ENCODE data around the gene FLNB. TPM values are rescaled to one million over a fixed set of nuclear protein-coding genes. Genes with fewer than 3 reads are reported as not detected.

Gene FLNB
- total RNA-seq, 1 experiment from 2014 or later: 315 TPM

- CTCF ChIA-PET: interaction anchor here (0.6 kb wide), 1 partner anchor 100 kb away, joined by 6 read pairs; no protein-coding TSS in a partner anchor
- Mint-ChIP-seq H3K4me1 (ENCODE audit: low read depth, unreplicated experiment) (peaks cover 19% of the 10 kb centered on the region), H3K27ac (ENCODE audit: unreplicated experiment) (peak overlapping the region; percentile 56), H3K27me3 (ENCODE audit: insufficient read depth, unreplicated experiment) (no peaks in the 10 kb centered on the region), H3K4me3 (ENCODE audit: unreplicated experiment) (no peak overlapping the region), H3K9me3 (ENCODE audit: unreplicated experiment) (no peaks in the 10 kb centered on the region), H3K36me3 (ENCODE audit: insufficient read depth, unreplicated experiment) (peaks cover 54% of the 10 kb centered on the region)
- no peak for DNase-seq
- H3K4me3 ChIP-seq (ENCODE audit: low read depth, low read length): no peak overlapping the region
- H3K36me3 ChIP-seq (ENCODE audit: control insufficient read depth, insufficient read depth, low read length): no peaks in the 10 kb centered on the region; the same call in 1 of the 2 replicates
- peaks cover 70% of the 10 kb centered on the region for H3K4me1 ChIP-seq
- POLR2A ChIA-PET: interaction anchor here (0.6 kb wide), 1 partner anchor 57 kb away, joined by 4 read pairs; no protein-coding TSS in a partner anchor
- no peaks in the 10 kb centered on the region for H3K9me3 ChIP-seq
- no peaks in the 10 kb centered on the region for H3K27me3 ChIP-seq (replicated peaks; ENCODE audit: control insufficient read depth, insufficient read depth, low read length)
- intact Hi-C loops (cut with micrococcal nuclease; ENCODE audit: unreplicated experiment): no loop called here
- BruUV-seq (replicated peaks): no TSS peak
- TF ChIP-seq CTCF (IDR thresholded peaks at IDR 0.05; ENCODE audit: insufficient read depth in 1 of 2, low read depth in 1 of 2, low read length in 1 of 2, severe bottlenecking in 1 of 2, unreplicated experiment in 1 of 2): no peak
Measured at GRCh38 chr3:58042947-58043707, 34.9 kb downstream of the FLNB start.

GRCh38 chr3:58043933-58044332 is 35.7 kb downstream of the FLNB start:
- peak overlapping the region; percentile 56 for H3K27ac Mint-ChIP-seq (ENCODE audit: unreplicated experiment)
- intact Hi-C loops (cut with micrococcal nuclease; ENCODE audit: unreplicated experiment): no loop called here
- peaks cover 78% of the 10 kb centered on the region for H3K4me1 ChIP-seq
- no peak overlapping the region for H3K4me3 ChIP-seq (ENCODE audit: low read depth, low read length)
- DNase-seq: no peak
- CTCF ChIA-PET: no interaction called here
- H3K36me3 Mint-ChIP-seq (ENCODE audit: insufficient read depth, unreplicated experiment): peaks cover 52% of the 10 kb centered on the region
- no peaks in the 10 kb centered on the region; the same call in 1 of the 2 replicates for H3K36me3 ChIP-seq (ENCODE audit: control insufficient read depth, insufficient read depth, low read length)
- POLR2A ChIA-PET: no interaction called here
- H3K27me3 Mint-ChIP-seq (ENCODE audit: insufficient read depth, unreplicated experiment): no peaks in the 10 kb centered on the region
- H3K4me3 Mint-ChIP-seq (ENCODE audit: unreplicated experiment): no peak overlapping the region
- no peaks in the 10 kb centered on the region for H3K9me3 Mint-ChIP-seq (ENCODE audit: unreplicated experiment)
- H3K4me1 Mint-ChIP-seq (ENCODE audit: low read depth, unreplicated experiment): peaks cover 24% of the 10 kb centered on the region
- H3K27me3 ChIP-seq (replicated peaks; ENCODE audit: control insufficient read depth, insufficient read depth, low read length): no peaks in the 10 kb centered on the region
- no peaks in the 10 kb centered on the region for H3K9me3 ChIP-seq
- no peak for TF ChIP-seq CTCF (IDR thresholded peaks at IDR 0.05; ENCODE audit: insufficient read depth in 1 of 2, low read depth in 1 of 2, low read length in 1 of 2, severe bottlenecking in 1 of 2, unreplicated experiment in 1 of 2)
- BruUV-seq (replicated peaks): no TSS peak

GRCh38 chr3:58044691-58045483 is 36.7 kb downstream of the FLNB start:
- Histone ChIP-seq H3K27me3 (replicated peaks; ENCODE audit: control insufficient read depth, insufficient read depth, low read length) (no peaks in the 10 kb centered on the region), H3K4me1 (peaks cover 76% of the 10 kb centered on the region), H3K36me3 (ENCODE audit: control insufficient read depth, insufficient read depth, low read length) (no peaks in the 10 kb centered on the region; the same call in 1 of the 2 replicates), H3K4me3 (ENCODE audit: low read depth, low read length) (no peak overlapping the region), H3K9me3 (no peaks in the 10 kb centered on the region)
- peaks cover 31% of the 10 kb centered on the region for H3K4me1 Mint-ChIP-seq (ENCODE audit: low read depth, unreplicated experiment)
- intact Hi-C loops (cut with micrococcal nuclease; ENCODE audit: unreplicated experiment): no loop called here
- no peak for DNase-seq
- no peaks in the 10 kb centered on the region for H3K27me3 Mint-ChIP-seq (ENCODE audit: insufficient read depth, unreplicated experiment)
- no TSS peak for BruUV-seq (replicated peaks)
- POLR2A ChIA-PET: no interaction called here
- CTCF ChIA-PET: no interaction called here
- peaks cover 52% of the 10 kb centered on the region for H3K36me3 Mint-ChIP-seq (ENCODE audit: insufficient read depth, unreplicated experiment)
- TF ChIP-seq CTCF (IDR thresholded peaks at IDR 0.05; ENCODE audit: insufficient read depth in 1 of 2, low read depth in 1 of 2, low read length in 1 of 2, severe bottlenecking in 1 of 2, unreplicated experiment in 1 of 2): no peak
- H3K9me3 Mint-ChIP-seq (ENCODE audit: unreplicated experiment): no peaks in the 10 kb centered on the region
- no peak overlapping the region for H3K4me3 Mint-ChIP-seq (ENCODE audit: unreplicated experiment)
- peak overlapping the region; percentile 32 for H3K27ac Mint-ChIP-seq (ENCODE audit: unreplicated experiment)

All from Caco-2 (cell line).